Esophagus squamous epithelium (tissue), 5 donors: ENCODE data around the gene TSPO. TPM values are rescaled to one million over a fixed set of nuclear protein-coding genes. Genes with fewer than 3 reads are reported as not detected.

ENCODE experiments used
- DNase-seq: peaks from one replicate; lab custom pipeline; 2025; lab: John Stamatoyannopoulos, UW
- H3K27ac ChIP-seq, 4 donors: fragments of 200-600 bp; sonication (generic); one replicate each; pipeline ENCODE4 v1.5.1; 2016 to 2019; ENCODE audit warnings: mild to moderate bottlenecking in 1 of 4
- H3K27me3 ChIP-seq, 4 donors: fragments of 200-600 bp; sonication (generic); 1 replicate in 3 of 4; 2 replicates in 1 of 4; pipeline versions ENCODE4 v1.5.1 to v1.6.0; 2017 to 2021; ENCODE audit warnings: antibody characterized with exemption in 1 of 4
- H3K36me3 ChIP-seq, 3 donors: fragments of 200-600 bp; sonication (generic); one replicate each; pipeline ENCODE4 v1.5.1; 2016 to 2019
- H3K4me1 ChIP-seq, 3 donors: fragments of 200-600 bp; sonication (generic); one replicate each; pipeline ENCODE4 v1.5.1; 2017 to 2019
- H3K4me3 ChIP-seq, 4 donors: fragments of 200-600 bp; sonication (generic); 1 replicate in 3 of 4; 2 replicates in 1 of 4; pipeline ENCODE4 v1.5.1; 2016 to 2019; ENCODE audit warnings: mild to moderate bottlenecking in 2 of 4, moderate library complexity in 1 of 4
- H3K9me3 ChIP-seq, 3 donors: fragments of 200-600 bp; sonication (generic); one replicate each; pipeline ENCODE4 v1.5.1; 2016 to 2019
- POLR2A ChIP-seq, 4 donors: fragments of 450-650 bp; IDR thresholded peaks; one replicate each; pipeline ENCODE4 v1.6.1; 2017; ENCODE audit warnings: antibody characterized with exemption in 4 of 4, mild to moderate bottlenecking in 4 of 4, moderate library complexity in 3 of 4
- WGBS, 2 donors: methylation state at CpG; one replicate each; pipeline ENCODE4 v1.1.5; 2018; 5-methylcytosine and 5-hydroxymethylcytosine counted together
- intact Hi-C: fragments of 100-400 bp; cut with DNase I; formaldehyde crosslinking; loops from one replicate; pipeline ENCODE4 v1.15.0; 2022
- total RNA-seq, 4 donors: library from RNA; depleted of rRNA; stranded (reverse); fragments of >200 nt; gene quantifications; one replicate each; pipeline ENCODE4 v1.1.0, GENCODE V29; 2016
- TF ChIP-seq, protein P1 (sequence below), 6 experiments: fragments of 450-650 bp in 4 of 6; fragments of 200-600 bp in 2 of 6; sonication (generic) in 2 of 6; IDR thresholded peaks; one replicate each; pipeline ENCODE4 v1.5.1; 2016 to 2019; ENCODE audit warnings: antibody characterized with exemption in 6 of 6, mild to moderate bottlenecking in 4 of 6, moderate library complexity in 4 of 6
- donor health status: DM: yes; HTN: yes; CAD: no.

Gene TSPO
- total RNA-seq, 4 donors from 2014 or later = 737 to 1,827 (median 875) TPM

GRCh38 chr22:43187171-43188099, 36.1 kb downstream of the TSPO start:
- TF ChIP-seq, protein P1, sequence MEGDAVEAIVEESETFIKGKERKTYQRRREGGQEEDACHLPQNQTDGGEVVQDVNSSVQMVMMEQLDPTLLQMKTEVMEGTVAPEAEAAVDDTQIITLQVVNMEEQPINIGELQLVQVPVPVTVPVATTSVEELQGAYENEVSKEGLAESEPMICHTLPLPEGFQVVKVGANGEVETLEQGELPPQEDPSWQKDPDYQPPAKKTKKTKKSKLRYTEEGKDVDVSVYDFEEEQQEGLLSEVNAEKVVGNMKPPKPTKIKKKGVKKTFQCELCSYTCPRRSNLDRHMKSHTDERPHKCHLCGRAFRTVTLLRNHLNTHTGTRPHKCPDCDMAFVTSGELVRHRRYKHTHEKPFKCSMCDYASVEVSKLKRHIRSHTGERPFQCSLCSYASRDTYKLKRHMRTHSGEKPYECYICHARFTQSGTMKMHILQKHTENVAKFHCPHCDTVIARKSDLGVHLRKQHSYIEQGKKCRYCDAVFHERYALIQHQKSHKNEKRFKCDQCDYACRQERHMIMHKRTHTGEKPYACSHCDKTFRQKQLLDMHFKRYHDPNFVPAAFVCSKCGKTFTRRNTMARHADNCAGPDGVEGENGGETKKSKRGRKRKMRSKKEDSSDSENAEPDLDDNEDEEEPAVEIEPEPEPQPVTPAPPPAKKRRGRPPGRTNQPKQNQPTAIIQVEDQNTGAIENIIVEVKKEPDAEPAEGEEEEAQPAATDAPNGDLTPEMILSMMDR (IDR thresholded peaks at IDR 0.05) = peak; percentile 51 to 95 (median 71)
- peak in 2 of 4 donors; percentile 25 to 61 for TF ChIP-seq POLR2A (IDR thresholded peaks at IDR 0.05)

GRCh38 chr22:43188829-43189545, 37.6 kb downstream of the TSPO start:
- Histone ChIP-seq H3K27me3 (no peaks in the 10 kb centered on the region), H3K36me3 (no peaks in the 10 kb centered on the region), H3K4me3 (no peak overlapping the region), H3K4me1 (peaks cover 19 to 48% (median 24%) of the 10 kb centered on the region in 3 donors), H3K27ac (no peak overlapping the region), H3K9me3 (no peaks in the 10 kb centered on the region)
- TF ChIP-seq, protein P1 (IDR thresholded peaks at IDR 0.05) = no peak
- TF ChIP-seq POLR2A (IDR thresholded peaks at IDR 0.05) = no peak
- DNase-seq = no peak
- WGBS, 2 donors = 90 to 91% methylated on average over 5 of the region's 5 CpGs
- intact Hi-C loops = no loop called here

More at GRCh38 chr22:43187171-43188099, 36.1 kb downstream of the TSPO start:
- peaks cover 0 to 9% (median 0%) of the 10 kb centered on the region in 3 donors for H3K36me3 ChIP-seq
- 7 to 11% methylated on average over 11 to 14 of the region's 86 CpGs for WGBS, 2 donors
- intact Hi-C loops = no loop called here
- no peaks in the 10 kb centered on the region for H3K9me3 ChIP-seq
- H3K27ac ChIP-seq = peak overlapping the region; percentile 92 to 96 (median 93)
- DNase-seq = peak; percentile 76
- peak overlapping the region; percentile 27 to 95 (median 85) for H3K4me3 ChIP-seq
- H3K4me1 ChIP-seq = peaks cover 31 to 64% (median 34%) of the 10 kb centered on the region in 3 donors
- no peaks in the 10 kb centered on the region for H3K27me3 ChIP-seq

DNA sequence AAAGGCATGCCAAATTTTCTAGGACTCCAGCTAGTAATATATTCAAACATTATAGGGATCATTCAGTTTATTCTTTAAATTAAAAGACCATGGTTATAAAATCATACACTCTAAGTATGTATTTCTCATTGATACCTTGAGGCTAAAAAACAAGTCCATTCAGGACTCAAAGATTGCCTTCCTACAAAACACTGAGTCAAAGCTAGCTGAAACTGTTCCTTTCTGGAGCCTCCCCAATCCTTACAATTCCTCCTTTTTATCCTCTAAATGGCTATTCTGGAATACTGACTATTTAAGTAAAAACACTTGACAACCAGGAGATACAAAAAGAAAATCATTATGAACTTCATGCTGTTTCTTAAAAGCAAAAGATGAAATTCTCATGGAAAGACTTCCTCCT, 40.5 kb downstream of the TSPO start:
- intact Hi-C loops = loop anchor here (10.0 kb wide), 1 partner anchor 57 kb away; no protein-coding TSS in a partner anchor
- no peak for DNase-seq
- Histone ChIP-seq H3K4me1 (peaks cover 0 to 22% (median 3%) of the 10 kb centered on the region in 3 donors), H3K4me3 (no peak overlapping the region), H3K27me3 (peaks cover 0 to 6% (median 0%) of the 10 kb centered on the region in 4 donors), H3K36me3 (no peaks in the 10 kb centered on the region), H3K9me3 (no peaks in the 10 kb centered on the region), H3K27ac (no peak overlapping the region)
- TF ChIP-seq, protein P1 (IDR thresholded peaks at IDR 0.05) = no peak
- no peak for TF ChIP-seq POLR2A (IDR thresholded peaks at IDR 0.05)

DNA sequence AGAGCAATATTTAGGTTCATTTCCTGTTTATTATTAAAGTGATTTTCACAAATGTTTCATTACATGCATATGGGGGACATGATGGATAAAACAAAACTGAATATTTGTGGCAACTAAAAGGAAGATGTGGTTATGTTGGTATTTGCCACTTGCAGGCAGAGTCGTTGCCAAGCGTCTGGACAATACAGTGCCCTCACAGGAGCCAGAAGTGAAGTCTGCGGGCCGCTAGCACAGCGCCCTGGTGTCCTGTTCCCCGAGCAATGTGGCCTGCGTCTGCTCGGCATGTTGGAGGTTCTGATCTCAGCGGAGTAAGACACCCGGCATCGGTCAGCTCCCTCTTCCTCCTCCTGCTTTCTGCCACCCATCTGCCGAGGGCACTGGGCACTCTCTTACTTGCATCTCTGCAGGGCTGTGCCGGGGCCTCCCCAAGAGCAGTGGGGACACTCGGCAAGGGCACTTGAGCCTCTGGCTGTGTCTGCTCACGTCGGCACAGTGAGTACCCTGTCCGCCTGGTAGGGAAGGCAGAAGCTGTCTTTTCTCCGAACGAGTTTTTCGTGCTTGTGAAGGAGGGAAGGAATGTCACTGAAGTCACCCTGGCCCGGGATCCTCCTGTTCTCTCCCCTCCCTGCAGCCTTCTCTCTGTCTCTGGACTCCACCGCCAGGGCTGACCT, 46.0 kb downstream of the TSPO start:
- DNase-seq = no peak
- WGBS, 2 donors = 64 to 78% methylated on average over 17 to 22 of the region's 22 CpGs
- Histone ChIP-seq H3K36me3 (no peaks in the 10 kb centered on the region), H3K4me1 (no peaks in the 10 kb centered on the region), H3K27me3 (peaks cover 0 to 25% (median 0%) of the 10 kb centered on the region in 4 donors), H3K9me3 (no peaks in the 10 kb centered on the region), H3K27ac (no peak overlapping the region), H3K4me3 (no peak overlapping the region)
- intact Hi-C loops = loop anchor here (10.0 kb wide), 1 partner anchor 63 kb away; no protein-coding TSS in a partner anchor
- no peak for TF ChIP-seq POLR2A (IDR thresholded peaks at IDR 0.05)
- TF ChIP-seq, protein P1 (IDR thresholded peaks at IDR 0.05) = no peak
